H1 (cell line): ENCODE measurements around the gene TDRD6. TPM values are rescaled to one million over a fixed set of nuclear protein-coding genes. Genes with fewer than 3 reads are reported as not detected.

Source experiments
- POLR2A ChIP-seq, 2 experiments: IDR thresholded peaks; 1 replicate in 1 of 2; 2 replicates in 1 of 2; pipeline ENCODE4 v1.6.1; 2011; ENCODE audit warnings: low read depth in 2 of 2, low read length in 2 of 2, mild to moderate bottlenecking in 2 of 2; ENCODE audit errors: control extremely low read depth in 1 of 2
- RXRA ChIP-seq: IDR thresholded peaks from 2 replicates; pipeline ENCODE4 v1.6.1; 2011; ENCODE audit warnings: low read depth, mild to moderate bottlenecking, low read length, moderate library complexity; ENCODE audit not compliant: insufficient read depth
- polyA plus RNA-seq, 7 experiments: library from polyadenylated mRNA; depleted of rRNA in 3 of 7; stranded (reverse) in 5 of 7; unstranded in 2 of 7; fragments of >200 nt in 5 of 7; fragments of 200-250 nt in 2 of 7; gene quantifications; 1 replicate in 5 of 7; 2 replicates in 1 of 7; 4 replicates in 1 of 7; pipeline versions ENCODE4 v1.2.1 to v1.2.3, GENCODE V29; 2011 to 2013; ENCODE audit warnings: missing spikeins in 2 of 7, mixed read lengths in 2 of 7
- total RNA-seq: library from RNA; stranded (reverse); fragmentation: NEBNext Ultra II Directional; extraction: Animal tissue kit (Norgen Biotek cat#: 25700); gene quantifications from 2 replicates; pipeline ENCODE4 v1.2.1, GENCODE V29; 2021
- TF ChIP-seq, protein P1 (sequence below): IDR thresholded peaks from 2 replicates; pipeline ENCODE4 v1.6.1; 2011; ENCODE audit warnings: low read depth, mild to moderate bottlenecking, low read length; ENCODE audit not compliant: insufficient read depth

The TDRD6 gene
- total and polyA plus RNA-seq, 2 of the 8 experiments (the other 6 are each of a cell fraction or from before 2014, with no cell fraction given), result 0.06 to 0.19 TPM

DNA sequence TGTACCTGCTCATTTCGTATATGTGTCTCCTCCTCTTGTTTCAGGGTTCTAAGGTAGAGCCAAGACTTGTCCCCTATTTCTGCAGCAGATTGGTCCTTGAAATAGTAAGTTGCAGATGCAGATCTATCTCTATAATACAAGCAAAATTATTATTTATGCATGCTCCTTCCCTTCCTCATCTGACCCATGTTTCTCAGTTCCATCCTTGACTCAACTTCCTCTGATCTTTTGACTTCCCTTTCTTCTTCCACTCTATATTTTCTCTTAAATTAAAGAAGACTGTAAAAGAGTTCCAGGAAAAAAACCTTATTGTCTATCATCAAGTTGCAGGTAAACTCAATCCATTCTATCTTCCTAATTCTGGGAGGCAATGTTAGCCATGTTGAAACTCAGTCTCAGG is 23.8 kb downstream of the TDRD6 start (continued):
- TF ChIP-seq, protein P1, sequence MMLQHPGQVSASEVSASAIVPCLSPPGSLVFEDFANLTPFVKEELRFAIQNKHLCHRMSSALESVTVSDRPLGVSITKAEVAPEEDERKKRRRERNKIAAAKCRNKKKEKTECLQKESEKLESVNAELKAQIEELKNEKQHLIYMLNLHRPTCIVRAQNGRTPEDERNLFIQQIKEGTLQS, result no peak
- TF ChIP-seq POLR2A (IDR thresholded peaks at IDR 0.05; ENCODE audit: control extremely low read depth in 1 of 2, low read depth in 2 of 2, low read length in 2 of 2), result no peak
- TF ChIP-seq RXRA, result no peak
